H1 (cell line): ENCODE measurements around the gene GAB2.

Source experiments
- BCL11A ChIP-seq, 2 experiments: IDR thresholded peaks; one replicate each; pipeline ENCODE4 v1.6.1; 2011; ENCODE audit warnings: low read depth in 2 of 2, low read length in 2 of 2, mild to moderate bottlenecking in 2 of 2
- EP300 ChIP-seq, 2 experiments: IDR thresholded peaks; 1 replicate in 1 of 2; 2 replicates in 1 of 2; pipeline ENCODE4 v1.6.1; 2011 to 2012; ENCODE audit warnings: low read depth in 2 of 2, low read length in 2 of 2, mild to moderate bottlenecking in 2 of 2, borderline replicate concordance in 1 of 2, inconsistent platforms in 1 of 2, moderate library complexity in 1 of 2
- EZH2 ChIP-seq: fragments of 200-600 bp; sonication (generic); IDR thresholded peaks from 2 replicates; pipeline ENCODE4 v1.7.1; 2012; ENCODE audit warnings: low read depth, mild to moderate bottlenecking, moderate library complexity, low read length, inconsistent platforms; ENCODE audit not compliant: severe bottlenecking
- FOSL1 ChIP-seq: IDR thresholded peaks from 2 replicates; pipeline ENCODE4 v1.6.1; 2011; ENCODE audit warnings: mild to moderate bottlenecking, low read depth, low read length, moderate library complexity; ENCODE audit not compliant: insufficient read depth
- KDM5A ChIP-seq: fragments of 200-600 bp; IDR thresholded peaks from 2 replicates; pipeline ENCODE4 v1.7.1; 2012; ENCODE audit warnings: mild to moderate bottlenecking, low read length, inconsistent platforms, mixed read lengths
- MAFK ChIP-seq: IDR thresholded peaks from 2 replicates; pipeline ENCODE4 v1.6.1; 2012; ENCODE audit warnings: low read depth, mild to moderate bottlenecking, improper control_type of control experiment, low read length
- POLR2A ChIP-seq, 2 experiments: IDR thresholded peaks; 1 replicate in 1 of 2; 2 replicates in 1 of 2; pipeline ENCODE4 v1.6.1; 2011; ENCODE audit warnings: low read depth in 2 of 2, low read length in 2 of 2, mild to moderate bottlenecking in 2 of 2; ENCODE audit errors: control extremely low read depth in 1 of 2
- SUZ12 ChIP-seq: fragments of 200-600 bp; sonication (generic); IDR thresholded peaks from 2 replicates; pipeline ENCODE4 v1.6.1; 2012; ENCODE audit warnings: mild to moderate bottlenecking, inconsistent platforms, low read length, moderate library complexity, mixed read lengths
- TCF12 ChIP-seq: IDR thresholded peaks from 2 replicates; pipeline ENCODE4 v1.6.1; 2011; ENCODE audit warnings: low read depth, mild to moderate bottlenecking, low read length
- YY1 ChIP-seq: IDR thresholded peaks from 2 replicates; pipeline ENCODE4 v1.6.1; 2011; ENCODE audit warnings: low read depth, mild to moderate bottlenecking, low read length
- ZNF274 ChIP-seq: IDR thresholded peaks from 2 replicates; pipeline ENCODE4 v1.7.0; 2012; ENCODE audit warnings: low read length, borderline replicate concordance; ENCODE audit errors: extremely low read depth
- TF ChIP-seq, protein P1 (sequence below), 3 experiments: IDR thresholded peaks; 1 replicate in 2 of 3; 2 replicates in 1 of 3; pipeline versions ENCODE4 v1.5.1 to v1.6.1; 2011; ENCODE audit warnings: low read length in 3 of 3, mild to moderate bottlenecking in 3 of 3, inconsistent platforms in 2 of 3, low read depth in 1 of 3, moderate library complexity in 1 of 3; ENCODE audit not compliant: insufficient read depth in 1 of 3; ENCODE audit errors: control extremely low read depth in 1 of 3

- TF ChIP-seq, protein P1, sequence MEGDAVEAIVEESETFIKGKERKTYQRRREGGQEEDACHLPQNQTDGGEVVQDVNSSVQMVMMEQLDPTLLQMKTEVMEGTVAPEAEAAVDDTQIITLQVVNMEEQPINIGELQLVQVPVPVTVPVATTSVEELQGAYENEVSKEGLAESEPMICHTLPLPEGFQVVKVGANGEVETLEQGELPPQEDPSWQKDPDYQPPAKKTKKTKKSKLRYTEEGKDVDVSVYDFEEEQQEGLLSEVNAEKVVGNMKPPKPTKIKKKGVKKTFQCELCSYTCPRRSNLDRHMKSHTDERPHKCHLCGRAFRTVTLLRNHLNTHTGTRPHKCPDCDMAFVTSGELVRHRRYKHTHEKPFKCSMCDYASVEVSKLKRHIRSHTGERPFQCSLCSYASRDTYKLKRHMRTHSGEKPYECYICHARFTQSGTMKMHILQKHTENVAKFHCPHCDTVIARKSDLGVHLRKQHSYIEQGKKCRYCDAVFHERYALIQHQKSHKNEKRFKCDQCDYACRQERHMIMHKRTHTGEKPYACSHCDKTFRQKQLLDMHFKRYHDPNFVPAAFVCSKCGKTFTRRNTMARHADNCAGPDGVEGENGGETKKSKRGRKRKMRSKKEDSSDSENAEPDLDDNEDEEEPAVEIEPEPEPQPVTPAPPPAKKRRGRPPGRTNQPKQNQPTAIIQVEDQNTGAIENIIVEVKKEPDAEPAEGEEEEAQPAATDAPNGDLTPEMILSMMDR (IDR thresholded peaks at IDR 0.05; ENCODE audit: control extremely low read depth in 1 of 3, insufficient read depth in 1 of 3, low read depth in 1 of 3, low read length in 3 of 3) = no peak
- TF ChIP-seq EZH2 (no peak), FOSL1 (no peak), POLR2A (IDR thresholded peaks at IDR 0.05; ENCODE audit: control extremely low read depth in 1 of 2, low read depth in 2 of 2, low read length in 2 of 2) (no peak), YY1 (no peak), SUZ12 (no peak), BCL11A (IDR thresholded peaks at IDR 0.05; ENCODE audit: low read depth in 2 of 2, low read length in 2 of 2) (no peak), KDM5A (no peak), EP300 (IDR thresholded peaks at IDR 0.05; ENCODE audit: borderline replicate concordance in 1 of 2, low read depth in 2 of 2, low read length in 2 of 2) (no peak), TCF12 (no peak), MAFK (no peak), ZNF274 (no peak)
Observed at GRCh38 chr11:78189851-78190250, 227.8 kb downstream of the GAB2 start.
